ENCODE data around the gene FN3KRP. TPM values are rescaled to one million over a fixed set of nuclear protein-coding genes. Genes with fewer than 3 reads are reported as not detected.

FN3KRP gene
- total RNA-seq, 1 donor from 2014 or later, result 5.3 TPM

DNA sequence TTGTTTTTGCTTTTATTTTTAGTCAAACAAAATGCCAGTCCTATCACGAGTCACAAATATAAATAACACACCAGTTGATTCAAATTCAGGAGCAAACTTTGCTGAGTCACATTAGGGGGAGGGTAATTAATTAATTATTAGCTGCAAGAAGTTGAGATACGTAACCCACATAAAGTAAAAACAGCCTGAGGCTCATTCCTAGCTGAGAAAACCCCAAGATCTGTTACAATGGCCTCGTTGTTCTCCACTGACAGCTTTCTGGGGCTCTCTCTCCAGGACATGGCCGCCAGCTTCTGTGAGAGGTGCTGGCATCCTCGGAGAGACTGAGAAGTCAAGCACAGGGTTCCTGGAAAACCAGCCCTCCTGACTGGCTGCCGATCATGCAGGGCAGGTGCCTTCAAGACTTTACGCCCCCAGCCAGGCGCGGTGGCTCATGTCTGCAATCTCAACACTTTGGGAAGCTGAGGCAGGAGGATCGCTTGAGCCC, 29.1 kb upstream of the FN3KRP start:
- DNase-seq (ENCODE audit: low spot score), result no peak

DNA sequence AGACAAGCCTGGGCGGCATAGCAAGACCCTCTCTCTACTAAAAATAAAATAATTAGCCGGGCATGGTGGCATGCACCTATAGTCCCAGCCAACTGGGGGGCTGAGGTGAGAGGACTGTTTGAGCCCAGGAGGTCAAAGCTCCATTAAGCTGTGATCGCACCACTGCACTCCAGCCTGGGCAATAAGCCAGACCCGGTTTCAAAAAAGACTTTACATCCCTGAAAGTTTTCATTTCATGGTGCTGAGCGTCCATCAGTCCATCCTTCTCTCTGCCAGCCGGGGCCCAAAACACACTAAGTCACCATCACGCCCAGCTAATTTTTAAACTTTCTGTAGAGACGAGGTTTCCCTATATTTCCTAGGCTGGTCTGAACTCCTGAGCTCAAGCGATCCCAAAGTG, 28.6 kb upstream of the FN3KRP start:
- DNase-seq (ENCODE audit: low spot score), result no peak

DNA sequence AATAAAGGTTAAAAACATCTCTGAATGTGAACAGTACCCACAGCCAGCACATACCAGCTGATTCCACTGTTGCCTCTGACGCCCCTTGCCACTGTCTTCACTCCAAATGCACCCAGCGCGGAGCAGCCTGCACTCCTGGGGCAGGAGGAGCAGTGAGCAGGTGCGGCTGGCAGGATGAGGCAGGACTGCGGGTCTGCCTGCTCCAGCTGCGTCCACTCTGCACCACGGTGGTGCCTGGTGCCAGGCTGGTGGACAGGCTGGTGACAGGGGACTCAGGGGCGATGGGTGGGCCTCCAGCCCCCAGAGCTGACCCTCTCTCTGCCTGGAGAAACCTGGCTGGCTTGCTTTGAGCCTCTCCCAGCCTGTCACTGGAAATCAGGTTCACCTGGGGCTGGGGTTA, 27.4 kb upstream of the FN3KRP start:
- no peak for DNase-seq (ENCODE audit: low spot score)

DNA sequence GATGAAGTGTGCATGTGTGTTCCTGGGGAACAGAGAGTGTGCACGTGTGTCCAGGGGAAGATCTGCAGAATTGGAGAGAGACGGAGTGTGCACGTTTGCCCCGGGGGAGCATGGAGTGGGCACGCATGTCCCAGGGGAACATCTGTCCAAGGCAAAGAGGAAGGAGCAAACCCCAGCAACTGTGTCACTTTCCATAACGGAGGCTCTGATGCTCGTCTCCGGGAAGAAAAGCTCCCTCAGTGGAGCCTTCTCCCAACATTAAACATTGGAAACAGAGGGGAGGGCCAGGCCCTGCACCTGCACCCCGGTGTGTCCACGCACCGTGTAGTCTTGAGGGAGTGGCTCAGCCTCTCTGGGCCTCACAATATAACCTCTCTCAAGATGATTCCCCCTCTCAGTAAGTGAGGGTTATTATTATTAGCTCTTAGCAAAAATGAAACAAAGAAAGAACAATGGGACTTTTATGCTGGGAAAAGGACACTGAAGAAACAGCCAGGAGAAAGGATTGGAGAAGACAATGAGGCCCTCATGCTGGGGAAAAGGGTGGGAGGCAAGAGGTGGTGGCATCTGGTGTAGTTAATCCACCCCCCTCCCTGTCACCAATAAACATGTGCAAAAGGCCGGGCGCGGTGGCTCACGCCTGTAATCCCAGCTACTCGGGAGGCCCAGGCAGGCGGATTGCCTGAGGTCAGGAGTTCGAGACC, 25.6 kb upstream of the FN3KRP start:
- DNase-seq (ENCODE audit: low spot score), result no peak

DNA sequence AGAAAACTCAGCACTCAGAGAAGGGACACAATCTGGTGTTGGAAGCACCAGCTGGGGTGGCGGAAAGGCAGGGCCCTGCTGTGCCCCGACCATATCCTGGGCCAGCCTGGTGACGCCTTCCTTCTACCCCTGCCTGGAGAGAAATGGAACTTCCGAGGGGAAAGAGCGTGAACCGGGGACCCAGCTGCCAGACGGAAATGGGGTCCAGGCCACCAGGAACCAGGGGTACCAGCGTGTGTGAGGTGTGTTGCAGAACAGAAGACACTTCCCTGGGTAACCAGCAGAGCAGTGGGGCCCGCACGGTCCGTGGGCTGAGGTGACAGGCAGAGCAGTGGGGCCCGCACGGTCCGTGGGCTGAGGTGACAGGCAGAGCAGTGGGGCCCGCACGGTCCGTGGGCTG, 24.8 kb upstream of the FN3KRP start:
- DNase-seq (ENCODE audit: low spot score), result no peak

DNA sequence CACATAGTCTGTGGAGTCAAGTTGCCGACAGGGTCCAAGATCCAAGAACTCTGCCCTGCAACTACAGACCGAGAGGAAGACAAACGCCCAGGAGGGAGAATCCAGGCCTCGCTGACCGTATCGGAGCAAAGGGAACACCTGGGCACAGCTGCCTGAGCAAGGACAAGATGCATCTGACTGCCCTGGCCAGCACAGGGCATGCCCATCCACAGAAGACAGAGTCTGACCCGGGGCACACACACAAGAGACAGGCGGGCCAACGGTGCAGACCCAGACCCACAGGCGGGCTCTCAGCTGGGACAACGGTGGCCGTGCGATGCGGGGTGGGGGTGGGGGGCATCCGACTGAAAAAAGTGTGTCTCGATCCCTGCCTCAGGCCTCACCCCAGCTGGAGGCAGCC, 24.2 kb upstream of the FN3KRP start:
- no peak for DNase-seq (ENCODE audit: low spot score)

DNA sequence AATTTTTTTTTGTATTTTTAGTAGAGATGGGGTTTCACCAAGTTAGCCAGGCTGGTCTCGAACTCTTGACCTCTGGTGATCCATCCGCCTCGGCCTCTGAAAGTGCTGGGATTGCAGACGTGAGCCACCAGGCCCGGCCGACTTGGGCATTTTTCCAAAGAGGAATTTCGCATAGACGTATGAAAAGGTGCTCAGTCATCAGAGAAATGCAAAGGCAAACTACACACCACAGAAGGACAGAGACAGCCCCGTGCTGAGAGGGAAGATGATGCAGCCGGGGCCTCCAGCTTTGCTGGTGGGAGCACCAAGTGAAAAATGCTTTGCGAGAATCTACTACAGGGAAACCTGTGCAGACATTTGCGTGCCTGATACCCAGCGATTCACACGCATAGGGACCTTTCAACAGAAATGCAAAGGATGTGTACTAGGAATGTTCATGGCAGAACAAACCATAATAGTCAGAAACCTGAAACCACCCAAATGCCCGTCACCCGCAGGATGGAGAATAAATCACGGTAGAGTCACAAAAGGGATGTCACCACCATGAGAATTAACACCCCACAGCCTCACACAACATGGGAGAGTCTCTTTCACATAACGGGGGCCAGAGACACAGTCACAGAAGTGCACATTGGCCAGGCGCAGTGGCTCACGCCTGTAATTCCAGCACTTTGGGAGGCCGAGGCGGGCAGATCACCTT, 23.2 kb upstream of the FN3KRP start:
- DNase-seq (ENCODE audit: low spot score), result no peak

DNA sequence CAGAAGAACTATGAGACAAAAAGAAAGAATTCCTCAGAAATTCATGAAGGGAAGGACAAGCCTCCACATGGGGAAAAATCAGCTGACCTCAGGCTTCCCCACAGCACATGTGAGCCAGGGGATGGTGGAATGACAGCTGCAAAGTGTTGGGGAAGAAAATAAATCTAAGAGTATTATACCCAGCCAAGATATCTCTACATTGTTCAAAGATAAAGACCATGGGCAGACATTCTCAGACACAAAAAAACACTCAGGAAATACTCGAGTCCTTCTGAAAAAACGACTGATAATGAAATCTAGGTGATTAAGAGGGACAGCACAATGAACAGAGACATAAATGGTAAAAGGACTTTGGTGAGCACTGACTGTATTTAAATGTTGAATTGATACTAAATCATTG, 21.9 kb upstream of the FN3KRP start:
- DNase-seq (ENCODE audit: low spot score), result no peak

DNA sequence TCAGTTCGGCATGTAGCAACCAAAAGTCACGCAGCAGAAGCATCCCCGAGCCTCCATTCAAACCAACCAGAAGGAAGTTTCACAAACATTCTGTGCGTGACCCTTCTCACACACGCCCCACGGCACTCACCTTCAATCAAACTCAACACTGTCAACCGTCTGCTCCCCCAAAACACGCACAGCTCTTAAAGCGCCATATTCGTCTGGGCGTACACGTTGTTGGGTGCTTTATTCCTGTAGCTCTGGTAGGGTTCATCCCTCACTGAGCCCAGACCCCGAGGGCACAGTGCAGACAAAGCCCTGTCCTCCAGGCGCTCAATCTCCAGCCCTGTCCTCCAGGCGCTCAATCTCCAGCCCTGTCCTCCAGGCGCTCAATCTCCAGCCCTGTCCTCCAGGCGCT, 20.2 kb upstream of the FN3KRP start:
- no peak for DNase-seq (ENCODE audit: low spot score)

DNA sequence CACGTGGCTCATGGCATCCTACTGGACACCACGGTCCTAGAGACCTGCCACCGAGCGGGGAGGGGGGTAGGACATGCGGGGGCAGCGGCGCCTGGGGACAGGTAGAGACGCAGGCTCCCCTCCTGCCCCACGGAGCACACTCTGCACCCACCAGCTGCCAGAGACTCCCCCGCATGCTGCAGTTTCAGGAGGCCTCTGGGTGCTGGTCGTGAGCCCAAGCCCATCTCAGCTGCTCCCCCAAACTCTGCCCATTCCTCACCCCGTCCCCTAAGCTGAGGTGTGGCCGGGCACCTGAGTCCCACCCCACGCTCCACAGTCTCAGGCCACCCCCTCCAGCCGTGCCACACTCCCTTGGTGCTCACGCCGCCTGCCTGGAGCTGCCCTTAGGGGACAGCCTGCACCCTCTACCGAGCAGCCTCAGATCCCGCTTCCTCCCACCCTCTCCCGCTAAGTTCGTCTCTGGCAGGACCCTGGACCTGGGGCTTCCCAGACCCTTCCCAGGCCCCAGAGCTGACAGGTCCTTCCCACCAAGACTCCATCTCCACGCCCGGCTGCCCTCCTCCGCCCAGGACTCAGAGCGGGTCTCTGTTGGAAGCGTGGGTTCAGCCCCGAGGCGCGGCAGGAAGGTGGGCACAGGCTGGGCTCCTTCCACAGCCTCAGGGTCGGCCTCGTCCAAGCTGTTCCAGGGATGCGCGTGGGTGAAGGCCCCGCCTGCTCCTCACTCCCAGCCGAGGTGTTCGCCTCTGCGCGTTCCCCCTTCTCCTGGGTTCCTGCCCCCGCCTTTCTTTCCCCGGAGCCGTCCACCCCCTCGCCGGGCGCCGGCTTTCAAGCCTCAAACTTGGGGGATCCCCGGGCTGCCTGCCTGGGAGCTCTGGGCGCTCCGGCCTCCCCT, 19.3 kb upstream of the FN3KRP start:
- no peak for DNase-seq (ENCODE audit: low spot score)

DNA sequence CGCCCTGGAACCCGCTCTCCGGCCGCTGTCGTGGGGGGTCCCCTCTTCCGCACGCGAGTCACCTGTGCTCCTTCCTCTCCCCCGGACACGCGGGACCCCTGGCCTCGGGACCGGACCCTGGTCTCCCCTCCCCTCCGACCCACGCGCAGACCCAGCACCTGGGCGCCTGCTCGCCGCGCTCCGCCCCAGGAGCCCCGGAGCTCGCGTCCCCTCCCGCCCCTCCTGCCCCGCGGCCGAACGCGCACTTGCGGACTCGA, 18.8 kb upstream of the FN3KRP start:
- no peak for DNase-seq (ENCODE audit: low spot score)

DNA sequence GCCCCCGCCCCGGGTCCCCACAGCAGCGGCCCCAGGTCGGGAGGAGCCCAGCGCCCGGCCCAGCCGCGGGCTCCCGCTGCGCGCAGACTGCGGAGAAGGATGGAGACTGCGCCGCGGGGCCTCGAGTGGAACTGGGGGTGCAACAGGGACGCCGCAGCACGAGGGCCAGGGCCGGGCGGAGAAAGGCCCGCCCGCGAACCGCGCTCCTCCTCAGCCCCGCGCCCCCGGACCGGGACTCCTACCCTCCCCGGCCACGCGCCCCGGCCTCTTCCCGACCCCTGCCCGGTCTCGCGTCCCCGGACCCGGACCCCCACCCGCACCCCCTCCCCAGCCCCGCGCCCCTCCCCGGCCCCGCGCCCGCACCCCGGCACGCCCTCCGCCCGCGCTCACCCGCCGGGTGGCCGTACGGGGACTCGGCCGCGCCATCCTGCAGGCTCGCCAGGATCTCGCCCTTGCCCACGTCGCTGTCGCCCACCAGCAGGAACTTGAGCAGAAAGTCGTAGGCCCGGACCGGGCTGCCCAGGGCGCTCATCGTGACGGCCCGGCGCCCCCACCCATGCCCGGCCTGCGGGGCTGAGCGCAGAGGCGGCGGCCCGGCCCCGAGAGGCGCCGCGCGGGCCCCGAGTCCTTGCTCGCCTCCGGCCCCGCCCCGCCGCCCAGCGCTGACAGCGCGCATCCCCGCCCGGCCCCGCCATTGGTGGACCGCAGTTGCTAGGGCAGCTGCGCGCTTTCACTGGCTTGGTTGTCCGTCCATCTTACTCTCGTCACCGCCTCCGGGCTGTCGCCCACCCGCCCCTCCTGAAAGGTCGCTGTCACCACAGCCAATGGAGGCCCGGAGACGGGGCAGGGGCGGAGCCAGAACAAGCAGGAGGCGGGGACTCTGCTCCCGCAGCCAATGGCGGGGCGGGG, 18.2 kb upstream of the FN3KRP start, which contains the start of gene RAB40B:
TSS of gene RAB40B (minus strand) at position 634 of the 909 bp plus-strand sequence. CDS start at position 532, 102 bp downstream.
- peak; percentile 99 for DNase-seq (ENCODE audit: low spot score)

DNA sequence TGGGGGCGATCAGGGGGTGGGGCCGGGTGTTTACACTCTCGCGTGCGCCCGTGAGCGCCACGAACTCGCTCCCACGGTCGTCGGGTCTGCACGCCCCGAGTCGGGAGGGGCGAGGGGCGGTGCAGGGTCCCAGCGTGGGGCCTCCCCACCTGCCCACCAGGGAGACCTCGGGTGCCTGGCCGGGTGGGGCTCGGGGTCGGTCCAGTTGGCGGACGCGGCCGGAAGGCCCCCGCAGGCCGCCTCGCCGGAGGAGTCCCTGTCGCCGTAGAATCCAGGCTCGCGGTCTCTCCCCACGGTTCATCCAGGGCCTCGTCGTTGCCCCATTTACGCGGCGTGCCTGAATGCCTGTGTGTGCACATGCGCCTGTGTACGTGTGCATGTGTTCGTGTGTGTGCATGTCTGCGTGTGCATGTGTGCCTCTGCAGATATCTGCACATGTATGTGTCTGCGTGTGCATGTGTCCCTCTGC, 17.5 kb upstream of the FN3KRP start:
- no peak for DNase-seq (ENCODE audit: low spot score)

DNA sequence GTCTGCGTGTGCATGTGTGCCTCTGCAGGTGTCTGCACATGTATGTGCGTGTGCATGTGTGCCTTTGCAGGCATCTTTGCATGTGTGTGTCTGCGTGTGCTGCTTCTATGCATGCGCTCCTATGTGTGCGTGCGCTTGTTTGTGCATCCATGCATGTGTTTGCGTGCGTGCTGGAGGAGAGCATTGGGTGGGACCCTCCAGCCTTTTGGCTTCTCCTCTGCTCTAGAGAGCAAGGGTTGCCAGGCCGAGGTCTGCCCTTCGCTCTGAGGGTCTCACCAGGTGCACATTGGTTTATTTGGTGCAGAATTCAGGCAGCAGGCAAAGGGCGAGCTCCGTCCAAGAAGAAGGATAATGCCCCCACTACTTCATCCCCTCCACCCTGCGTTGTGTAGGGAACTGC, 17.0 kb upstream of the FN3KRP start:
- no peak for DNase-seq (ENCODE audit: low spot score)

DNA sequence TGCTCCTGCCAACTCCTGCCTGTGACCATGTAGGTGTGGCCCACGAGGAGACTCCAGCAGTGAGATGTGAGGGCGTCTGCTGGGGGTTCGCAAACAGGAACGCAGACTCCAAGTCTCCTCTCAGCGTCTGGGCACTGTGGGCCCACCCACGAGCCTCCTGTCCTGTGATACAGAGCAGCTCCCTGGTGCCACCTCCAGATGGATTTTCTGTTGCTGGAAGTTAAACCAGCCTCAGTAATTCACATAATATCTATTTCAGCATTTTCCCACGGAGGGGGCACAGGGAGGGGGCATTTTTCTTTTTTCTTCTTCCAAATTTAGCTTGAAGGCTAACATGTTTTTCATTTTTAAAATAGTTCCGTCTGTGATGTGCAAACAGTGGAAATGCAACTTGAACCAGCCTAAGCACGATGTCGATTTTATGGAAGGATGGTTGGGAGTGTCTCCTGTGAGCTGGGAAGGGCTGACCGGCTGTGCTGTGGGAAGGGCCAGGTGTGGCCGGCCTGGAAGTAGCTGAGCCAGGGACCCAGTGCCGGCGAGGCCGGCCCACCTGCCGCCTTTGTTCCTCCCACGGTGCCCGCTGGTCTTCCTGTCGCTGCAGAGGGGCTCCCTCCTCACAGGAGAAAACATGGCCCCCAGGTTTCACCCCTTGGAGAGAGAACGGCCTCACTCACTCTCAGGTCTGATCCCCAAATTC, 14.1 kb upstream of the FN3KRP start:
- DNase-seq (ENCODE audit: low spot score), result peak; percentile 72

DNA sequence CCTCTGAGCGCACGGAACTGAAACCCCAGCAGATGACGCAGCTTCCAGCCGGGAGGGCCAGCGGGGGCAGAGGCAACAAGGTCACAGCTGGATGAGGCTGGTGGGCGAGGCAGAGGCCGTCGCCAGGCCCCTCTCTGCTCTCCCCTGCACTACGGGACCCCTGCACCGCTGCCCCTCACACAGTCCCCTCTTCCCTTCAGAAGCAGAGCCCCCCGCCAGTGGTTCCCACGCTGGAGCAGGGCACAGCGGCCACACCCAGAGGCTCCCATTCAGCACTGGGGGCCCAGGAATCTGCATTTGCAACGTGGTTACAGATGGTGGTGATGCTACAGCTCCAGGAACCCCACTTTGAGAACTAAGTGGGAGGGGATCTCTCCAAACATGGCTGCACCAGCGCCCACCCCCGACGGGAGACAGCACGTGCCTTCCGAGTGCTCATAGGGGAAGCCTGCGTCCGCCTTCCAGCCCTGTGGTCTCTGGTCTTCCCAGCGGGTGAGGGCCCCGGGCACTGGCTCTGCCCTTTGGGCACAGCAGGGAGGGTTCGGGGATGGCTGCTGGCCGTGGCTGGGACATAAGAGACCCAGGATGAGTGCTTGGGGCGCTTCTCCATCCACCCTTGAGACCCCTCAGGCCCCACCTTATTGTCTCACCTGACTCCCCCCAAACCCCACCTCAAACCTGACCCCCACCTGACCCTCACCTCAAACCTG, 13.3 kb upstream of the FN3KRP start:
- DNase-seq (ENCODE audit: low spot score), result no peak

DNA sequence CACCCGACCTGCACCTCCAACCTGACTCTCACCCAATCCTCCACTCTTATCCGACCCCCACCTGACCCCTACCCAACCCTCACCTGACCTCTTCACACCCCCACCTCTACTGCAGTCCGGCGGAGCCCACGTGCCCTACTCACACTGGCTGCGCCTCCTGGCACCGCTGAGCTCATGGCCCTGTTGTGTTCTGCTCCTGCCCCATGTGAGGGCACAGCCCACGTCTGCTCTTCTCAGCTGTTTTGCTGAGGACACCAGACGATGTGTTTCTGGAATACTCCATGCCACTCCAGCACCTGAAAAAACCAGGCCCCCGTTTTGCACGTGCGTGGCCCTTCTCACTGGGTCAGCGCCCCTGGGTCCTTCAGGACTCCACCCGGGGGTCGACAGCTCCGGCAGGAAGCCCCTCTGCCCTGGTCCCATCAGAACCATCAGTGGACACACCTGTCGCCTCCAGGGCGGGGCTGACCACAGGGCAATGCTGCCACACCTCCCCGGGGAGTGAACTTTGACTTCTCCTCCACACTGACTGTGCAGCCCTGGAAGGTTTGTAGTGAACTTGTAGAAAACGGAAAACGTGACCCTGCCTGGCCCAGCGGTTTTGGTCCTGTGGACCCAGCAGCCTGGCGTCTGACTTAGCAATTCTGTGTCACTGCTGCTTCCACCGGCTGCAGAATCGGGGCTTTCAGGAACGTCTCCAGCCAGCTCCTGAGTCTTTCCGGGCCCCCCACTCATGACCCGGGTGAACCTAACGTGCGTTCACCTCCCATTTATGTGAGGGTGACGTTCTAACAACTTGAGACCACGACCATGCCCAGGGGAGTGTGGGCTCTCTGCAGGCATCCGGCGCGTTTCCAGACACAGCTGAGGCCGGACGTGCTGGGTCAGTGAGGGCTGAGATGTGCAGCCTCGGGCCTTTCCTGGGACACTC, 12.3 kb upstream of the FN3KRP start:
- no peak for DNase-seq (ENCODE audit: low spot score)

DNA sequence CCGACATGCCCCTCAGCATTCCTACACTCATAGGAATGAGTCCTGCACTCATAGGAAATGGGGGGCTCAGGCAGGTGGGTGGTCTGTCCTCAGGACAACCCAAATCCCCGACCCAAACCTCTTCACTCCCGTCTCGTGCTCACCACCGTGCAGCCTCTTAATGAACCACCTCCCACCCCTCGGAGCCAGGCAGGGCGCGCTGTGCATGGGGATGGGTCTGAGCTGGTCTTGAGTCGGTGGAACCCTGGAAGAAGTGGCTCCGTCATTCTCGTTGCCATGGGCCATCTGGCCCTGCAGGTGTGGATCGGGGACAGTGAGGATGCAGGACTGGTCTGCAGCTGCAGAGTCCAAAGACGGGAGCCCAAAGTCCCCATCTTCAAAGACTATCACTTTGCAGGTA, 11.6 kb upstream of the FN3KRP start:
- no peak for DNase-seq (ENCODE audit: low spot score)

DNA sequence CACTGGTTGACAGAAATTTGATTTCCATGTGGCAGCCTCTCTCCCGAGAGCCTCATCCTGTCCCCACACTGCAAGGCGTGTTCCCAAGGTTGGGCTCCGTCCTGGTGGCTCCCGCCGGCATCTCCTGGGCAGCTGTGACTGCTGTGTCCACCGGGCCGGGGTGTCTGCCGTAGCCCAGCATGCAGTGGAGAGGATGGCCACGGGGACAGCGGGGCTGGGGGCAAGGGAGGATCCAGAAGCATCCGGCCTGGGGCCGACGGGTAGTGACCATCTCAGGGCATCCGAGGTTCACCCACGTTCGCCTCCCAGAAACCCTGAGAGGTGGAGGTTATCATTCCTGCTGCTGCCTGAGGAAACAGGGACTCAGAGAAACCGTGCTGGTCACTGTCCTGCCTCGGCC, 10.8 kb upstream of the FN3KRP start:
- no peak for DNase-seq (ENCODE audit: low spot score)
